ENCODE measurements around the gene PRXL2A.

- TF ChIP-seq, protein P1, sequence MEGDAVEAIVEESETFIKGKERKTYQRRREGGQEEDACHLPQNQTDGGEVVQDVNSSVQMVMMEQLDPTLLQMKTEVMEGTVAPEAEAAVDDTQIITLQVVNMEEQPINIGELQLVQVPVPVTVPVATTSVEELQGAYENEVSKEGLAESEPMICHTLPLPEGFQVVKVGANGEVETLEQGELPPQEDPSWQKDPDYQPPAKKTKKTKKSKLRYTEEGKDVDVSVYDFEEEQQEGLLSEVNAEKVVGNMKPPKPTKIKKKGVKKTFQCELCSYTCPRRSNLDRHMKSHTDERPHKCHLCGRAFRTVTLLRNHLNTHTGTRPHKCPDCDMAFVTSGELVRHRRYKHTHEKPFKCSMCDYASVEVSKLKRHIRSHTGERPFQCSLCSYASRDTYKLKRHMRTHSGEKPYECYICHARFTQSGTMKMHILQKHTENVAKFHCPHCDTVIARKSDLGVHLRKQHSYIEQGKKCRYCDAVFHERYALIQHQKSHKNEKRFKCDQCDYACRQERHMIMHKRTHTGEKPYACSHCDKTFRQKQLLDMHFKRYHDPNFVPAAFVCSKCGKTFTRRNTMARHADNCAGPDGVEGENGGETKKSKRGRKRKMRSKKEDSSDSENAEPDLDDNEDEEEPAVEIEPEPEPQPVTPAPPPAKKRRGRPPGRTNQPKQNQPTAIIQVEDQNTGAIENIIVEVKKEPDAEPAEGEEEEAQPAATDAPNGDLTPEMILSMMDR (IDR thresholded peaks at IDR 0.05) = no peak
- no peak for TF ChIP-seq EP300 (IDR thresholded peaks at IDR 0.05)
Measured at GRCh38 chr10:80441831-80442230, 33.5 kb downstream of the PRXL2A start.
